ENCODE measurements around the gene ADSS1.
A peak's percentile ranks its signal among the peaks of the same experiment; 100 is the strongest.
"Not testable (repeated sequence)": the region's sequence is repeated elsewhere in the genome, so short reads cannot be mapped to it uniquely, and the experiment has no call there.

Gene ADSS1

DNA sequence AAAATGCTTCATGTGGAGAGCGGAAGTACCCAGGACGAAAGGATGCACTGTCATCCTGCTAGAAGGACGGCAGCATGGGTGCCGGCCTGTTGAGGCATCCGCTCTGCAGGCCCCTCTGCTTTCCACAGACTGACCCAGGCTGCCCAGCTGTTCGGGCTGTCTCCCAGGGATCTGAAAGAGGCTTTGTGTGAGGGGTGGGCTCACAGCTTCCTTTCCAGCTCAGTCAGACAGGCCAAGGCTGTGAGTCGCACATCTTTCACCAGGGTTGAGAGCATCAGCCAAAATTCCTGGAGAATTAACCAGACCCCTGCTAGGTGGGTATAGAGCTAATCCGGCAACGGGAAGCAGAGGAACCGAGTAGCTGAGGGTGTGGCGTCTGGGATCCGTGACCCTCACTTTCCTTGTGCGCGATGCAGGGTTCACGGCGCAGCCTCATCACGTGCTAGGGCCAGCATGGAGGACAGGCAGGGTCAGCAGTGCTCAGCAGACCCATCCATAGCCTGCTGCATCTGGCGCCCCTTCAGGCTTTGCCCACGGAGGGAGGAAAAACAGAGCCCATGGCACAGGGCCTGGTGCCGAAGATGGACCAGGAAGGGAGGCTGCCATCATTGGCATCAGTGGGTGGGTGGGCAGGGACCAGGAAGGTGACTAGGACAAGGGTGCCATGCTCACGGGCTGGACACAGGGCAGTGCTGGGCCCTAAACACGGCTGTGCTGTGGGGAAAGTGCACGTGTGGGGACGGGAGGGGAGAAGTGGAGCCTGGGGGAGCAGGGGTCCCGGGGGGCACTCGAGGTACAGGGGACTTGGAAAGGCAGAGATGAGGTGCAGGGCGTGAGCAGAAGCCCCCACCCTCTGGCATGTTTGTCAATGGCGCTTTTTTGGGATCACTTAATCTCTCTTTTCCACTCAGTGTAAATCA is 19.7 kb downstream of the ADSS1 start:
- H3K4me3 ChIP-seq (ENCODE audit: low read length), result no peak overlapping the region
- no peaks in the 10 kb centered on the region for H3K9me3 ChIP-seq (ENCODE audit: insufficient read depth, low read depth, low read length)
- no peak overlapping the region for H3K9ac ChIP-seq (ENCODE audit: low read depth, low read length)
- no peaks in the 10 kb centered on the region for H3K27me3 ChIP-seq (ENCODE audit: insufficient read depth, low read length)
- H3K4me1 ChIP-seq (ENCODE audit: insufficient read depth, low read length), result no peaks in the 10 kb centered on the region
- H3K27ac ChIP-seq (ENCODE audit: low read length), result no peak overlapping the region
- H3K36me3 ChIP-seq (ENCODE audit: insufficient read depth, low read depth, low read length), result no peaks in the 10 kb centered on the region

DNA sequence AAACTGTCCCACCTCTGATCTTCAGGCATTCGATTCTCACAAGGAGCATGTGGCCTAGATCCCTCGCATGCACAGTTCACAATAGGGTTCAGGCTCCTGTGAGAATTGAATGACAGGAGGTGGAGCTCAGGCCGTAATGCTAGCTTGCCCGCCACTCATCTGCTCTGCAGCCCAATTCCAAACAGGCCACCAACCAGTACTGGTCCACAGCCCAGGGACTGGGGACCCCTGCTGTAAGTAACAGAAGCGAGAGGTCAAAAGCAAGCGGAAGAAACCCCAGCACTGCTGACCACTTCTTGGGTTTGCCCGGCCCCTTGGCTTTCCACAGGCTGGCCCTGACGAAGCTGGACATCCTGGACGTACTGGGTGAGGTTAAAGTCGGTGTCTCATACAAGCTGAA is 20.5 kb downstream of the ADSS1 start:
- Histone ChIP-seq H3K4me1 (ENCODE audit: insufficient read depth, low read length) (no peaks in the 10 kb centered on the region), H3K27me3 (ENCODE audit: insufficient read depth, low read length) (no peaks in the 10 kb centered on the region), H3K9ac (ENCODE audit: low read depth, low read length) (no peak overlapping the region), H3K36me3 (ENCODE audit: insufficient read depth, low read depth, low read length) (no peaks in the 10 kb centered on the region), H3K9me3 (ENCODE audit: insufficient read depth, low read depth, low read length) (no peaks in the 10 kb centered on the region; the same call in 1 of the 2 replicates), H3K27ac (ENCODE audit: low read length) (no peak overlapping the region), H3K4me3 (ENCODE audit: low read length) (no peak overlapping the region)

DNA sequence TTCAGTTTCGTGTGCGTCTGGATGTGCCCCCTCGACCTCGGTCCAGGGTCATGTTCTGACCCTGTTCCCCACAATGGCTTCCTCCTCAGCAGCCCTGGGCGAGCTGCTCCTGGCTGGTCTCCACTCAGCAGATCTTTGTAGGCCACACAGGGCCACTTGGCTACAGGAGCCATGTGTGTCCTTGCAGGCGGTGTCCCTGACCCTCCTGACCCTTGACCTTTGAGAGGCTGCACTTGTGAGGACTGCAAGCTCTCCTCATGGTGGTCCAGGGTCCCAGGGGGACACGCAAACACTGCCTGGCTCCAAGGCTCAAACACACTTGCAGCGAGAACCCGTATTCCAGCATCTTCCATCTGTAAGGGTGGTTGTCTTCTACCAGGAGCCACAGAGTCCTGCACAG is 21.4 kb downstream of the ADSS1 start:
- H3K27me3 ChIP-seq (ENCODE audit: insufficient read depth, low read length), result no peaks in the 10 kb centered on the region
- H3K4me1 ChIP-seq (ENCODE audit: insufficient read depth, low read length), result no peaks in the 10 kb centered on the region
- peaks cover 7% of the 10 kb centered on the region for H3K9me3 ChIP-seq (ENCODE audit: insufficient read depth, low read depth, low read length)
- H3K27ac ChIP-seq (ENCODE audit: low read length), result no peak overlapping the region
- no peak overlapping the region for H3K4me3 ChIP-seq (ENCODE audit: low read length)
- H3K9ac ChIP-seq (ENCODE audit: low read depth, low read length), result no peak overlapping the region
- no peaks in the 10 kb centered on the region for H3K36me3 ChIP-seq (ENCODE audit: insufficient read depth, low read depth, low read length)

DNA sequence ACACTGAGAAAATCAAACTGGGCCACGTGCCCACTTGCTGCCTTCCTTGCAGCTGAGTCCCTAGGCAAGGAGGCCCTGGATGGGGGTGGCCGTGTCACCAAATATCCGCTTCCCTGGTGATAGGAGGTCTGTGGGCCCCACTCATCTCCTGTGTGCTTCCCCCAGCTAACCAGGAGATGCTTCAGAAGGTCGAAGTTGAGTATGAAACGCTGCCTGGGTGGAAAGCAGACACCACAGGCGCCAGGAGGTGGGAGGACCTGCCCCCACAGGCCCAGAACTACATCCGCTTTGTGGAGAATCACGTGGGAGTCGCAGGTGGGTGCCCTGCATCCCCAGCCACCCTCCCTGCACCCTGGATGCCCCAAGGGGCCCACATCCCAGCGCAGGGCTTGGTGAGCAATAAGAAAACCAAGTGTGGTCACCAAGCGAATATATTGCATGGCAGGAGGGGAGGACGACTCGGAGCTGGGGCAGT is 22.1 kb downstream of the ADSS1 start:
- no peak overlapping the region for H3K27ac ChIP-seq (ENCODE audit: low read length)
- no peaks in the 10 kb centered on the region for H3K27me3 ChIP-seq (ENCODE audit: insufficient read depth, low read length)
- peaks cover 11% of the 10 kb centered on the region for H3K9me3 ChIP-seq (ENCODE audit: insufficient read depth, low read depth, low read length)
- no peaks in the 10 kb centered on the region for H3K4me1 ChIP-seq (ENCODE audit: insufficient read depth, low read length)
- H3K4me3 ChIP-seq (ENCODE audit: low read length), result no peak overlapping the region
- no peaks in the 10 kb centered on the region for H3K36me3 ChIP-seq (ENCODE audit: insufficient read depth, low read depth, low read length)
- no peak overlapping the region for H3K9ac ChIP-seq (ENCODE audit: low read depth, low read length)

DNA sequence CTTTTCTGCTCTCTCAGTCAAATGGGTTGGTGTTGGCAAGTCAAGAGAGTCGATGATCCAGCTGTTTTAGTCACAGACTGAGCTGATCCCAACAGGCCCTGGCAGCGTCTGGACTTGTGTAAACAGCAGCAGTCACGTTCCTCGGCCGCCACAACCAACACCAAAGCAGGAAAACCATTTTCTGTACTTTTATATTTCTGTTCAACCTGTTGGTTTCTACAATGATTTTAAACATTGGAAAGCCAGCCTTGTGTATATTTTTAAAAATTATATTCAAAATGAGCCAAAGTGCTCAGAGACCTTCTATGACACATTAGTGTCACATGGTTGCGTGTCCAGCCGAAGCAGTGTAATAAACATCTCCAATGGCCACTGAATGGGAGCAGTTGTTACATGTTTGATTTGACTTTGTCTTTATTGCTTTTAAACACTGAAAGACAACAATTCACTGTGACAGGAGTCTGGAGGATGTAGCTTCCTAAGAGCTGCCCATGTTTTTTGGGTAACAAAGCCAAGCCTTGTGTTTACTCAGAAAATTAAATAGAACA is 23.0 kb downstream of the ADSS1 start:
- no peaks in the 10 kb centered on the region for H3K36me3 ChIP-seq (ENCODE audit: insufficient read depth, low read depth, low read length)
- H3K4me3 ChIP-seq (ENCODE audit: low read length), result no peak overlapping the region
- H3K27me3 ChIP-seq (ENCODE audit: insufficient read depth, low read length), result no peaks in the 10 kb centered on the region
- no peak overlapping the region for H3K9ac ChIP-seq (ENCODE audit: low read depth, low read length)
- no peak overlapping the region for H3K27ac ChIP-seq (ENCODE audit: low read length)
- H3K4me1 ChIP-seq (ENCODE audit: insufficient read depth, low read length), result no peaks in the 10 kb centered on the region
- peaks cover 11% of the 10 kb centered on the region for H3K9me3 ChIP-seq (ENCODE audit: insufficient read depth, low read depth, low read length)

DNA sequence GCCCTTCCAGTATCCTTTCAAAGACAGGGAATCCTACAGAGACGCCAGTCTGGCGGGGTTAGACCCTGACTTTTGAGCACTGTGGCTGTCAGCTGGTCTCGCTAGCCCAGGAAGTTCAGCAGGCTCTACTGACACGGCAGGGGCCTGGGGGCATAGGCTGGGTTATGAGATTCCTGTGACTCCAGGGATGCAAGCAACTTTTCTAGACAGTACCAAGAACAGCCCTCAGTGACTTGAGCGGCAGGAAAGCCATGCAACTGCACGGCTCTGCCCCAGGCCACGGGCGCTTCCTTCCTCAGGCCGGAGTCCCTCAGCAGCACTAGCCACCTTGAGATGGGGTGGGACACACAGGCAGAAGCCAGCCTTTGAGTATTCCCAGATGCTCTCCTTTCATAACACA is 23.8 kb downstream of the ADSS1 start:
- Histone ChIP-seq H3K9ac (ENCODE audit: low read depth, low read length) (no peak overlapping the region), H3K27ac (ENCODE audit: low read length) (no peak overlapping the region), H3K4me3 (ENCODE audit: low read length) (no peak overlapping the region), H3K36me3 (ENCODE audit: insufficient read depth, low read depth, low read length) (no peaks in the 10 kb centered on the region), H3K27me3 (ENCODE audit: insufficient read depth, low read length) (no peaks in the 10 kb centered on the region), H3K4me1 (ENCODE audit: insufficient read depth, low read length) (no peaks in the 10 kb centered on the region), H3K9me3 (ENCODE audit: insufficient read depth, low read depth, low read length) (peaks cover 11% of the 10 kb centered on the region)

DNA sequence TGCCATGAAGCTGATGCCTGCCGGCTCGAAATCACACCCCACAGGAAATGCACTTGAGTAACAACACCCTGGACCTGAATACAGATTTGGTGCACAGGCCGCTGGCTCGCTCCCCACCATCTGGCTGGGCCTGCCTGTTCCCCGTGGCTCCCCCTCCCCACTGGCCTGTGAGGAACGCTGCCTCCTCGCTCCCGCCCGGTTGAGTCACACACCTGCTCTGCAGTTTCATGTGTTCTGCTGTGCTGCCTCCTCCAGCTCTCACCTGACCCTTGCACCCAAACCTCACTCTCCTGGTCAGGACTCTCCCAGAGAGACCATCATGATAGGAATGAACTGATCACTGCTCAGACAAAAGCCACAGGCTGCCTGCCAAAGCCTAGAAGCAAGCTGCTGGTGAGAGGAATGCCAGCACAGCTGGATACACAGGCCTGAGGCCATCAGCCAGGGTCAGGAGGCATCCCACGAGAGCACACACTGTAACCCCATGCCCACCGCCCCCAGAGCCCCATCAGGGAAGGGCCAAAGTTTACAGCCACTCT is 25.2 kb downstream of the ADSS1 start:
- no peak overlapping the region for H3K9ac ChIP-seq (ENCODE audit: low read depth, low read length)
- H3K36me3 ChIP-seq (ENCODE audit: insufficient read depth, low read depth, low read length), result no peaks in the 10 kb centered on the region
- no peak overlapping the region for H3K27ac ChIP-seq (ENCODE audit: low read length)
- H3K27me3 ChIP-seq (ENCODE audit: insufficient read depth, low read length), result no peaks in the 10 kb centered on the region
- H3K4me3 ChIP-seq (ENCODE audit: low read length), result no peak overlapping the region
- H3K9me3 ChIP-seq (ENCODE audit: insufficient read depth, low read depth, low read length), result peaks cover 11% of the 10 kb centered on the region
- no peaks in the 10 kb centered on the region for H3K4me1 ChIP-seq (ENCODE audit: insufficient read depth, low read length)

DNA sequence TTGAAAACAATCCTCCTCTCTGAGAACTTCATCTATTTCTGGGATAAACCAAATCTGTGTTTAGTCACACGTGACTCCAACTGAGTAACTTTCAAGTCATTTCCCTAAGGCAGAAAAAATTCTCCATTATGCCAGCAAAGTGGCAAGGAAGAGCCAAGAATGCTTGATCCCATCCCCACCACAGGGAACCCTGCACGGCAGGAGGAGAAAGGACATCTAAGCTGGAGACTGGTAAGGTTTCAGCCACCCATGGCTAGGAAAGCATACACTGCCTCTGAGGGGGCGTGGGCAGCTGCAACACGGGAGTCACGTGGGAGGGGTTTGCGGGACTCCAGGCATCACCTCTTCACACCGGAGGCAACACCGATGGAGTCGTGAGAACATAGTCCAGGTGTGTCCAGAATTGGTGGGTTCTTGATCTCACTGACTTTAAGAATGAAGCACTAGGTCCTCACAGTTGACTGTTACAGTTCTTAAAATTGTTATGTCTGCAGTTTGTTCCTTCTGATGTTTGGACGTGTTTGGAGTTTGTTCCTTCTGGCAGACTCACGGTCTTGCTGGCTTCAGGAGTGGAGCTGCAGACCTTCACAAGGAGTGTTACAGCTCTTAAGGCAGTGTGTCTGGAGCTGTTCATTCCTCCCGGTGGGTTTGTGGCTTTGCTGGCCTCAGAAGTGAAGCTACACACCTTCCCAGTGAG is 26.2 kb downstream of the ADSS1 start:
- H3K4me1 ChIP-seq (ENCODE audit: insufficient read depth, low read length), result no peaks in the 10 kb centered on the region

DNA sequence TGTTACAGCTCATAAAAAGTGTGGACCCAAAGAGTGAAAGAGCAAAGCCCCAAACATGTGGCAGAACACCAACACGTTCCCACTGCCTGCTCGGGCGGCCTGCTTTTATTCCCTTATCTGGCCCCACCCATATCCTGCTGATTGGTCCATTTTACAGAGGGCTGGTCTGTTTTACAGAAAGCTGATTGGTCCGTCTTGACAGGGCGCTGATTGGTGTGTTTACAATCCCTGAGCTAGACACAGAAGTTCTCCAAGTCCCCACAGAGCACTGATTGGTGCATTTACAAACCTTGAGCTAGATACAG is 26.7 kb downstream of the ADSS1 start:
- H3K36me3 ChIP-seq (ENCODE audit: insufficient read depth, low read depth, low read length); H3K27me3 ChIP-seq (ENCODE audit: insufficient read depth, low read length); H3K9ac ChIP-seq (ENCODE audit: low read depth, low read length); H3K27ac ChIP-seq (ENCODE audit: low read length); H3K4me1 ChIP-seq (ENCODE audit: insufficient read depth, low read length); H3K4me3 ChIP-seq (ENCODE audit: low read length): not testable (repeated sequence)
- H3K9me3 ChIP-seq (ENCODE audit: insufficient read depth, low read depth, low read length), result peaks cover 11% of the 10 kb centered on the region

More for the DNA sequence above, 26.2 kb downstream of the ADSS1 start:
- Histone ChIP-seq H3K27ac (ENCODE audit: low read length) (no peak overlapping the region), H3K36me3 (ENCODE audit: insufficient read depth, low read depth, low read length) (peaks cover under 1% of the 10 kb centered on the region; the same call in 1 of the 2 replicates), H3K4me3 (ENCODE audit: low read length) (no peak overlapping the region), H3K9me3 (ENCODE audit: insufficient read depth, low read depth, low read length) (peaks cover 11% of the 10 kb centered on the region), H3K9ac (ENCODE audit: low read depth, low read length) (no peak overlapping the region), H3K27me3 (ENCODE audit: insufficient read depth, low read length) (no peaks in the 10 kb centered on the region)

DNA sequence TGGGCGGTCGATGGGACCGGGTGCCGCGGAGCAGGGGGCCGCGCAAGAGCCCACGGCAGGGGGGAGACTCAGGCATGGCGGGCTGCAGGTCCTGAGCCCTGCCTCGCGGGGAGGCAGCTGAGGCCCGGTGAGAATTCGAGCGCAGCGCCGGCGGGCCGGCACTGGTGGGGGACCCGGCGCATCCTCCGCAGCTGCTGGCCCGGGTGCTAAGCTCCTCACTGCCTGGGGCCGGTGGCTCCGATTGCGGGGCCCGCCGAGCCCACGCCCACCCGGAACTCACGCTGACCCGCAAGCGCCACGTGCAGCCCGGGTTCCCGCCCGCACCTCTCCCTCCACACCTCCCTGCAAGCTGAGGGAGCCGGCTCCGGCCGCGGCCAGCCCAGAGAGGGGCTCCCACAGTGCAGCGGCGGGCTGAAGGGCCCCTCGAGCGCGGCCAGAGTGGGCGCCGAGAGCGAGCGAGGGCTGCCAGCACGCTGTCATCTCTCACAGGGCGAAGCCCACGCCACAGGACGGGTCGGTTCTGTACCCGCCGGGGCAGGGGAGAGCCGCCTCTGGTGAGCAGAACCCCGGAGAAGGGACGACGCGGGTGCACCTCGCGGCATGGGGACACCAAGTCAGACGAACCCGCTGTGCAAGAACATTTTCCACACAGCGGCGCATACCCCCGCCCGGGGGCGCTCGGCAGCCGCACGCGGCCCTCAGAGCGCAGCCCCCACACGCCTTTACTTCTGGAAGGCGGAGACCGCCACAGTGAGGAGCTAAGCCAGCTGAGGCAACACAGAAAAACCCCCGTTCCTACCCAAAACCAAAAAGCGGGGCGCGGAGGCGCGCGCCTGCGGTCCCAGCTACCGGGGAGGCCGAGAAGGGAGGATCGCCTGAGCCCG is 27.8 kb downstream of the ADSS1 start:
- Histone ChIP-seq H3K27me3 (ENCODE audit: insufficient read depth, low read length) (no peaks in the 10 kb centered on the region), H3K4me3 (ENCODE audit: low read length) (peak overlapping the region; percentile 75), H3K4me1 (ENCODE audit: insufficient read depth, low read length) (no peaks in the 10 kb centered on the region), H3K9me3 (ENCODE audit: insufficient read depth, low read depth, low read length) (peaks cover 11% of the 10 kb centered on the region), H3K9ac (ENCODE audit: low read depth, low read length) (peak overlapping the region; percentile 86; the same call in 1 of the 2 replicates), H3K36me3 (ENCODE audit: insufficient read depth, low read depth, low read length) (peaks cover 16% of the 10 kb centered on the region), H3K27ac (ENCODE audit: low read length) (no peak overlapping the region)

DNA sequence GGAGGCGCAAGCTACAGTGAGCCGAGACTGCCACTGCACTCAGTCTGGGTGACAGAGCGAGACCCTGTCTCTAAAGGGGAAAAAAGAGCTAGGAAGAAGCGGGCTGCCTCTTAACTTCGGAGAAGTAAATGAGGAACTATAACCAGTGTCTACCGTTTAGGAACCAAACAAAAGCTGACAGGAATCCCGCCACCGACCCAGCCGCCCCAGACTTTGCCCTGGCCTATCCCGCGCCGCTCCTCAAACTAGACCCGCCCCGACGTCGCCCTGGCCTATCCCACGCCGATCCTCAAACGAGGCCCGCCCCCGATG is 28.4 kb downstream of the ADSS1 start:
- Histone ChIP-seq H3K9me3 (ENCODE audit: insufficient read depth, low read depth, low read length) (peaks cover 11% of the 10 kb centered on the region), H3K4me3 (ENCODE audit: low read length) (peak overlapping the region; percentile 75), H3K27me3 (ENCODE audit: insufficient read depth, low read length) (no peaks in the 10 kb centered on the region), H3K36me3 (ENCODE audit: insufficient read depth, low read depth, low read length) (peaks cover 22% of the 10 kb centered on the region), H3K9ac (ENCODE audit: low read depth, low read length) (peak overlapping the region; percentile 86; the same call in 1 of the 2 replicates), H3K4me1 (ENCODE audit: insufficient read depth, low read length) (no peaks in the 10 kb centered on the region), H3K27ac (ENCODE audit: low read length) (no peak overlapping the region)

All from iPS-20b (cell line).